ENCODE data around the gene UNC5CL. TPM values are rescaled to one million over a fixed set of nuclear protein-coding genes. Genes with fewer than 3 reads are reported as not detected.
A peak's percentile ranks its signal among the peaks of the same experiment; 100 is the strongest.
"Not testable (repeated sequence)": the region's sequence is repeated elsewhere in the genome, so short reads cannot be mapped to it uniquely, and the experiment has no call there.

The UNC5CL gene
- total RNA-seq, 1 donor from 2014 or later, result 2.2 TPM

DNA sequence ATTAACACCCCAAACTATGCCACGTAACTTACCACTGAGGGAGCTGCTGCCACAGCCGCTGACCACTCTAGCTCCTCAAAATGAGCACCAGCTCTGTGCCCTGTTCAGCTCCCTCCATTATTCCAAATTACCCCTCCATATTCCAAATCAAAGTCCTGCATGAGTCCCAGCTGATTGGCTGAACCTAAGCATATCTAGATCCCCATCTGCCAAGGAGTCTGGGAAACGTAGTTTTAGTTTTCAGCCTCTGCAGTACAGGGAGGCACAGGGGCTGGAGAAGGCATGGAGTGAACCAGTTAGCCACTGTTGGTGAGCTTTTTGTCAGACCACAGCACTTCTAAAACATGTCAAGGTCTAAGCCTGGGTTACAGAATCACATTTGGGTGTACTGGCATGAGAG is 15.9 kb downstream of the UNC5CL start:
- TF ChIP-seq, protein P1, sequence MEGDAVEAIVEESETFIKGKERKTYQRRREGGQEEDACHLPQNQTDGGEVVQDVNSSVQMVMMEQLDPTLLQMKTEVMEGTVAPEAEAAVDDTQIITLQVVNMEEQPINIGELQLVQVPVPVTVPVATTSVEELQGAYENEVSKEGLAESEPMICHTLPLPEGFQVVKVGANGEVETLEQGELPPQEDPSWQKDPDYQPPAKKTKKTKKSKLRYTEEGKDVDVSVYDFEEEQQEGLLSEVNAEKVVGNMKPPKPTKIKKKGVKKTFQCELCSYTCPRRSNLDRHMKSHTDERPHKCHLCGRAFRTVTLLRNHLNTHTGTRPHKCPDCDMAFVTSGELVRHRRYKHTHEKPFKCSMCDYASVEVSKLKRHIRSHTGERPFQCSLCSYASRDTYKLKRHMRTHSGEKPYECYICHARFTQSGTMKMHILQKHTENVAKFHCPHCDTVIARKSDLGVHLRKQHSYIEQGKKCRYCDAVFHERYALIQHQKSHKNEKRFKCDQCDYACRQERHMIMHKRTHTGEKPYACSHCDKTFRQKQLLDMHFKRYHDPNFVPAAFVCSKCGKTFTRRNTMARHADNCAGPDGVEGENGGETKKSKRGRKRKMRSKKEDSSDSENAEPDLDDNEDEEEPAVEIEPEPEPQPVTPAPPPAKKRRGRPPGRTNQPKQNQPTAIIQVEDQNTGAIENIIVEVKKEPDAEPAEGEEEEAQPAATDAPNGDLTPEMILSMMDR (conservative IDR thresholded peaks at IDR 0.05; ENCODE audit: low read depth, low read length), result no peak
- DNase-seq (ENCODE audit: low read depth), result no peak
- H3K4me3 ChIP-seq (ENCODE audit: low read depth, low read length), result no peak overlapping the region

DNA sequence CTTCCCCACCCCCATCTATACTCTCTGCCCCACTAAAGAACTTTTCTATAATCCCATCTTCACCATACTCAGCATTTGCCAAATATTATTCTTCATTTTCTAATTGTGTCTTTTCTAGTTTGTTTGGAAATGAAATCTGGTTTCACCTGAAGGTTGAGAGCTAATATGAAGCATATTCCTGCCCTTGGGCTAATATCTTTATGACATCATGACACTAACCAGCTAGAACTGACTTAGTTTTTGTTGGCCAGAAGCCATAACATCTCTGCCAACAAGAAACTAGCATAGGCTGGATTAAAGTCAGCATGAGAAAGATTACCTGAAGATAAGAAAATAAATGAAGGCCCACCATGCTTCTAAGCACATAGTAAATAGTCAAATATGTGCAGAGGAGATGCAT is 16.7 kb downstream of the UNC5CL start:
- TF ChIP-seq, protein P1 (conservative IDR thresholded peaks at IDR 0.05; ENCODE audit: low read depth, low read length), result no peak
- DNase-seq (ENCODE audit: low read depth), result no peak
- no peak overlapping the region for H3K4me3 ChIP-seq (ENCODE audit: low read depth, low read length)

DNA sequence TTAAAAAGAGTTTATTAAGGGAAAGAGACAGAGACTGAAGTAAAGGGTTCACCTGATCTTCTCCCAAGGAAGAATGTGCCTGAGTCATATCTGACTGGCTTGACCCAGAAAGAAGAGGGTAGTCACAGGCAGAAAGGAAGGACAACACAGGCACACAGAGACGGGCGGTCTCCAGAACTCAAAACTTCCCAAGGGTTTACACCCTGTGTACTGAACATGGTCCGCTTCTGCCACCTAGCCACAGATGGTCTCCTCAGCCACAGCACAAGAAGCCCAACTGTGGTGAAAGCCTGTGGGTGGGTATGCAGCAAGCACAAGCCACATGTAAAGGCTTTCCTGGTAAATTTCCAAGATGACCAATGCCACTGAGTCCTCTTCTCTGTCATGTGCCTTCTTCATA is 17.2 kb downstream of the UNC5CL start:
- DNase-seq (ENCODE audit: low read depth), result no peak
- TF ChIP-seq, protein P1 (conservative IDR thresholded peaks at IDR 0.05; ENCODE audit: low read depth, low read length), result peak; percentile 60
- no peak overlapping the region for H3K4me3 ChIP-seq (ENCODE audit: low read depth, low read length)

DNA sequence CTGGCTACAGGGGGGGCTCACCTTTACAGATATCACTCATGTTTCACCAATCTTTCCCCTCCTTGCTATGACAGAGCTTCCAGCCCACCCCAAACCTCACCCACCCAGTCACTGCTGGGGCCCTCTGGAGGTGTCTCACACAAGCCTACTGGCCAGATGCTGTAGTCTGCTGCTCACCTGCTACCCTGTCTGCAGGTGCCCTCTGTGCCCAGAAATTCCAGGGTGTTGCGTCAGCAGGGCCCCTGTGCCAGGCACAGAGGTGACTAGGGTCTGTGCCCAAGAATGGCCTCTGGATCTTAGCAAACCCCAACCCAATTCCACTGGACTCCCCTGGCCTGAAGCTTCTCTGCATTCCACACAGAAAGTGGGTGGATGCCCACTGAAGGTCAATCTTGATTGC is 21.4 kb downstream of the UNC5CL start:
- no peak overlapping the region for H3K4me3 ChIP-seq (ENCODE audit: low read depth, low read length)
- no peak for DNase-seq (ENCODE audit: low read depth)
- TF ChIP-seq, protein P1 (conservative IDR thresholded peaks at IDR 0.05; ENCODE audit: low read depth, low read length), result no peak

DNA sequence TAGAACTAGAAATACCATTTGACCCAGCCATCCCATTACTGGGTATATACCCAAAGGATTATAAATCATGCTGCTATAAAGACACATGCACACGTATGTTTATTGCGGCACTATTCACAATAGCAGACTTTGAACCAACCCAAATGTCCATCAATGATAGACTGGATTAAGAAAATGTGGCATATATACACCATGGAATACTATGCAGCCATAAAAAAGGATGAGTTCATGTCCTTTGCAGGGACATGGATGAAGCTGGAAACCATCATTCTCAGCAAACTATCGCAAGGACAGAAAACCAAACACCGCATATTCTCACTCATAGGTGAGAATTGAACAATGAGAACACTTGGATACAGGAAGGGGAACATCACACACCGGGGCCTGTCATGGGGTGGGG is 23.2 kb downstream of the UNC5CL start:
- H3K4me3 ChIP-seq (ENCODE audit: low read depth, low read length); DNase-seq (ENCODE audit: low read depth): not testable (repeated sequence)

DNA sequence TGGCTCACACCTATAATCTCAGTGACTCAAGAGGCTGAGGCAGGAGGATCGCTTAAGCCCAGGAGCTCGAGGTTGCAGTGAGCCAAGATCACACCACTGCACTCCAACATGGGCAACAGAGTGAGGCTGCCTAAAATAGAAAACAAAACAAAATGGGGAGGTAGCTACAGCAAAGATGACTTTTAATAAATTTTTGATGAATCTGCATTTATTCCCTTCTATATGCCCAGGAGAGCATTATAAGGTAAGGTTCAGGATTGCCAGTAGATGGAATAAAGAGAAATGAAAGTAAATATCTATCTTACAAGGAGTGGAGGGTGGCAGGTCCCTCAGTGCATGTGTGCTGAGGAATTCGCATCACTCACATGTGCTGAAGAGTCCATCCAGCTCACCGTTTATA is 24.2 kb downstream of the UNC5CL start:
- no peak for DNase-seq (ENCODE audit: low read depth)
- no peak overlapping the region for H3K4me3 ChIP-seq (ENCODE audit: low read depth, low read length)
- TF ChIP-seq, protein P1 (conservative IDR thresholded peaks at IDR 0.05; ENCODE audit: low read depth, low read length), result no peak

DNA sequence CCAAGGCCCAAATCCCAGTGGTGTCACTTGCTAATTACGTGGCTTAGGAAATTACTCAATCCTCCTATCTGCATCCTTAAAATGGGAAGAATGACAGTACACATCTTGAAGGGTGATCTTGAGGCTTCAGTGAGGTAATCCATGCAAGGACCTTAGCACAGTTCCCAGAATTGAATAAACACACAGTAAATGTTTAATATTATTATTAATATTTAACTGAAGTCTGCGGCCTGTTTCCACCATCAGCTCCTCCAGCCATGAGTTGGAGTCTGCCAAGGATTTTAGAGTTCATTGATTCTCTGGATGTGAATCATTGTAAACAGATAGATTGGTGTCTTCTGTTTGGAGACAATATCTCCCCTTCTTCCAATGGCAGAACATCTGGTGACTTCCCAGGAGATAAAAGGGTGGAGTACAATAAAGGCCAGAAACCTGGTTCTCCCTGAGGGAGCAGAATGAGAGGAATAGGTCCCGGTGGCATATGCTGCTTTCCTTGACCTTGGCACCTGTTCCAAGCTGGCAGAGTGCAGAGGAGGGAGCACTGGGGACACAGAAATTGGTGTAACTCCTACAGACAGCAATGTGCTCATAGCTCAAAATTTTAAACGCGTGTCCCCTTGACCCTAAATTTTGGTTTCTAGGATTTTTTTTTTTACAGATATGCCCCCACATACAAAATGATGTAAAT is 25.4 kb downstream of the UNC5CL start:
- TF ChIP-seq, protein P1 (conservative IDR thresholded peaks at IDR 0.05; ENCODE audit: low read depth, low read length), result no peak
- DNase-seq (ENCODE audit: low read depth), result peak; percentile 91
- H3K4me3 ChIP-seq (ENCODE audit: low read depth, low read length), result no peak overlapping the region

Measured in epithelial cell of proximal tubule (primary cell).